HG03159 (cell line): ENCODE data around the gene MRPL20.
"Not testable (repeated sequence)": the region's sequence is repeated elsewhere in the genome, so short reads cannot be mapped to it uniquely, and the experiment has no call there.

ENCODE experiments used
- ATAC-seq: cut with Tn5 transposase; IDR thresholded peaks from one replicate; pipeline ENCODE4 v1.9.1; 2021; ENCODE audit warnings: mild to moderate bottlenecking, moderate library complexity; ENCODE audit not compliant: unreplicated experiment

MRPL20 gene

GRCh38 chr1:1390675-1391074 lies 16.4 kb downstream of the MRPL20 start:
- ATAC-seq: no peak

- no peak for ATAC-seq
Observed at GRCh38 chr1:1388078-1388472, 19.0 kb downstream of the MRPL20 start.

GRCh38 chr1:1387098-1388077 lies 19.7 kb downstream of the MRPL20 start:
- ATAC-seq: no peak

GRCh38 chr1:1385931-1386330 lies 21.2 kb downstream of the MRPL20 start:
- no peak for ATAC-seq

- not testable (repeated sequence) for ATAC-seq
Observed at GRCh38 chr1:1385339-1385738, 21.8 kb downstream of the MRPL20 start.

- no peak for ATAC-seq
Observed at GRCh38 chr1:1381294-1381693, 25.8 kb downstream of the MRPL20 start.

- ATAC-seq: no peak
Observed at GRCh38 chr1:1380860-1381259, 26.2 kb downstream of the MRPL20 start.

- ATAC-seq: no peak
Observed at GRCh38 chr1:1377540-1378205, 29.4 kb downstream of the MRPL20 start.

- ATAC-seq: no peak
Observed at GRCh38 chr1:1376551-1377226, 30.4 kb downstream of the MRPL20 start.

- ATAC-seq: peak; percentile 89
Observed at GRCh38 chr1:1374929-1375662, 32.0 kb downstream of the MRPL20 start, which contains the start of gene AURKAIP1. Gene AURKAIP1, minus strand, starts transcription at chr1:1375207. Its CDS starts 451 bp downstream, at chr1:1374756.

- no peak for ATAC-seq
Observed at GRCh38 chr1:1374589-1374928, 32.5 kb downstream of the MRPL20 start.

GRCh38 chr1:1373815-1374588 lies 33.1 kb downstream of the MRPL20 start:
- no peak for ATAC-seq

- ATAC-seq: no peak
Observed at GRCh38 chr1:1373051-1373814, 33.9 kb downstream of the MRPL20 start.

GRCh38 chr1:1371746-1372711 lies 35.1 kb downstream of the MRPL20 start:
- ATAC-seq: no peak

- ATAC-seq: no peak
Observed at GRCh38 chr1:1371364-1371745, 35.7 kb downstream of the MRPL20 start.

GRCh38 chr1:1370771-1371300 lies 36.3 kb downstream of the MRPL20 start:
- no peak for ATAC-seq

GRCh38 chr1:1370094-1370493 lies 37.0 kb downstream of the MRPL20 start:
- ATAC-seq: not testable (repeated sequence)

- ATAC-seq: no peak
Observed at GRCh38 chr1:1367315-1367714, 39.8 kb downstream of the MRPL20 start.
